Activated T-helper 1 cell treated with anti-CD3 and anti-CD28 coated beads, Interleukin-2, amount 50 U/mL, for 16 hours (primary cell): ENCODE results near the gene REC114.
"Not testable (repeated sequence)": the region's sequence is repeated elsewhere in the genome, so short reads cannot be mapped to it uniquely, and the experiment has no call there.

ENCODE experiments used
- DNase-seq, 2 donors: peaks; one replicate each; pipeline ENCODE4 v3.0.0-alpha.2; 2020; ENCODE audit warnings: low read depth in 1 of 2, low spot score in 1 of 2

The REC114 gene

DNA sequence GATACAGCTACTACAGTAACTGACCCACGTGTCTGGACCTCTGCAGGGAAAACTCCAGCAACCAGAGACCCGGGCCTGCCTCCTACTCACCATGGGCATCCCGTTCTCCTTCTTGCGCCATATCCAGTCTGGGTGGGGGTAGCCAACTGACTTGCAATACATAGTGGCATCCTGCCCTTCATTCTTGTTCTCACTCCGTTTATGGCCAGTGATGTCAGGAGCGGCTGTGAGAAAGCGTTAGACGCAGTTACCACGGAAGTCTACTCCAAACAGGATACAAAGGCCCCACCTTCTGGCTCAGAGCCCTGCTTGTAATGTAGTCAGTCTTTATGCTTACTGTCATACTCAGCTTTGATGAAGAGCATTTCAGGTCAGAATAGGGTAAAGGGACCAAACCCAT is 130.6 kb downstream of the REC114 start:
- DNase-seq = no peak

DNA sequence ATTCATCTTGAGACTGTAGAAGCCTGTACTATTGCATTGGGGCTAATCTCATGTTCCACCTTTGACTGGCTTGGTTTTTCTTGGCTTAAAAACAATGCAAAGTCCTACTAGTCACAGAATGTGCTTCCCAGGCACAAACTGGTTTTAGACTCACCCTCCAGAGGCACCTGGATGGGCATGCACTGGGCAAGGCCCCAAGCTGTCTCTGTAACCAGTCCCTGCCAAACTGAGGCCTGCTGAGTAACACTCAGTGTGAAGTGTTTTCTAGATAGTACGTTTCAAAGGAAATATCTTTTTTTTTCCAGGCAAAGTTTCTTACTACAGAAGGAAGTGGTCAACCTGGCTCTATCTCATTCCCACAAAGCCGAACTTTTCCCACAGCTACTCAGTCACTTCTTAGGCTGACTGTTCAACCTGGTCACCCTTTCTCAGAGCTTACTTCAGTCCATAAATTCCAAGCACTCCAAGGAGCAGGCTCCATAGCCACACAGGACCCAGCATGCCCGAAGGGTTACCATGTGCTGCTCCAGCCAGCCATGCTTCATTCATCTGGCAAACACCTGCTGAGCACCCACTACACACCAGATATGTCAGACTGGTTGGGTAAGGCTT is 132.8 kb downstream of the REC114 start:
- DNase-seq = no peak

DNA sequence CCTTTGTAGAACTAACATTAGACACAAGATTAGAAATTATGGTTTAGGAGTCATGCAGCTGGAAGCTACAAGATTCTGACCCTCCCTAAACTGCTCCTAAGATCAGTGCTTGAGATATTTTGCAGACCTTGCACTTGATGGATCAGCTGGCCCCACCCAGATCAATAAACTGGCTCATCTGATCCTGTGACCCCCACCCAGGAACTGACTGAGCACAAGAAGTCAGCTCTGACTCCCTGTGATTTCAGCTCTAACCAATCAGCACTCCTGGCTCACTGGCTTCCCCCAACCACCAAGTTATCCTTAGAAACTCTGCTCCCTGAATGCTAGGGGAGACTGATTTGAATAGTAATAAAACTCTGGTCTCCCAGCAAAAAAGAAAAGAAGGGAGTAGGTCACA is 134.6 kb downstream of the REC114 start:
- not testable (repeated sequence) for DNase-seq

DNA sequence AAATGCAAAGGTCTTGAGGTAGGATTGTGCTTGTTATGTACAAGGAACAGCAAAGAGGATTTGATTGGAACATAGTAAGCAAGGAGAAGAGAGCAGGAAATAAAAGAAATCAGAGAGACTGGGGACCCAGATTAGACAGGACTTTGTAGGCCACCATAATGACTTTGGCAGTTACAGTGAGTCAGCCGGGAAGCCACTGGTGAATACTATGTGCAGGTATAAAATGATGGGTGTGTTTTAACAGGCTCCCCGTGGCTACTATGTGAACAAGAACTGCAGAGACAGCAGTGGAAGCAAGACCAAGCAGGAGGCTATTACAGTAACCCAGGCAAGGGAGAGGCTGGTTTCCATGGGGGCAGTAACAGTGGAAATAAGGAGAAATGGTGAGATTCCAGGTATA is 135.1 kb downstream of the REC114 start:
- DNase-seq = no peak

DNA sequence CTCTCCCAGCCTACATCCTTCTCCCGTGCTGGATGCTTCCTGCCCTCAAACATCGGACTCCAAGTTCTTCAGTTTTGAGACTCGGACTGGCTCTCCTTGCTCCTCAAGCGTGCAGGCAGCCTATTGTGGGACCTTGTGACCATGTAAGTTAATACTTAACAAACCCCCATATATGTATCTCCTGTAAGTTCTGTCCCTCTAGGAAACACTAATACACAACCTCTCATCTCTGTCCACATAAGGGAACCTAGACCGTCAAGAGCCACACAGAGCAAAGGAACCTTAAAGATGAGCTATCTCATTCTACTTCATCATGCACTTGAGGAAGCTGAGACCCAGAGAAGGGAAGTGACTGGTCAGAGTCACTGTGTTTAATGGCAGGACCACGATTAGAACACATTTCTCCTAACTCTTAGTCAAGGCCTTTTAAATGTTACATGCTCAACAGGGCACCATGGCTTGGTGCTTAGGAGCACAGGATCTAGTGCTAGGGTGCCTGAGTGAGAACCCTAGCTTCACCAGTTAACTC is 140.0 kb downstream of the REC114 start:
- no peak for DNase-seq

GRCh38 chr15:73583544-73583943 is 140.6 kb downstream of the REC114 start:
- no peak for DNase-seq

GRCh38 chr15:73584699-73585420 is 141.9 kb downstream of the REC114 start:
- DNase-seq = no peak

- no peak for DNase-seq
Observed at GRCh38 chr15:73585871-73586654, 143.1 kb downstream of the REC114 start.

DNA sequence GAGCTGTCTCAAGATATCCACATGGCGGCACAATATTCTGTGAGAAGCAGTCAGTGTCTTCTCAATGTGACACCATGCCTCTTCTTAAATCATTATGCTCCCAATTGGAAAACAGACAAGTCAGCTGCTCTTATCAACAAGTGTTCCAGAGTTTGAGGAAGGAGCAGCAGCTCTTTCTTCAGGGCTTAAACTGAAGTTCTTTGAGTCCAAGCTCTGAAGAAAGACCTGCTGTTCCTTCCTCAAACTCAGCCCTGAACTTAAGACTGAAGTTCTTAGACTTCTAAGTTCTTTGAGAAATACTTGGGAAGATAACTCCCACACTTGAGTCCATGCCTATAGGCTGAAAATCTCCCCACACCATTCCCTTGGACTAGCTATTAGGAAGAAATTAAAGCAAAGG is 146.8 kb downstream of the REC114 start:
- DNase-seq = no peak

DNA sequence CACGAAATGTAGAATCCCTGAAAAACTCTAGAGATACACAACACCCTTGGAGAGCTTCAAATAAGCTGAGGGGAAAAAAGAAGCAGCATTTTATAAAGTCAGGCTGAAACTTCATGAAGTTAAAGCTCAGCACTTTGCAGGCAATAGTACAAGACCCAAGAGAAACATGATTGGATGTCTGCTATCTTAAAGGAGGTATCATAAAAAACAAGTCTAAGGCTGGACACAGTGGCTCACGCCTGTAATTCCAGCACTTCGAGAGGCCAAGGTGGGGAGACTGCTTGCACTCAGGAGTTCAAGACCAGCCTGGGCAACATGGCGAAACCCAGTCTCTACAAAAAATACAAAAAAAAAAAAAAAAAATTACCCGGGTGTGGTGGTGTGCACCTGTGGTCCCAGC is 147.3 kb downstream of the REC114 start:
- no peak for DNase-seq

GRCh38 chr15:73593304-73594074 is 150.5 kb downstream of the REC114 start:
- DNase-seq = no peak

- DNase-seq = no peak
Observed at GRCh38 chr15:73594109-73594508, 151.1 kb downstream of the REC114 start.

DNA sequence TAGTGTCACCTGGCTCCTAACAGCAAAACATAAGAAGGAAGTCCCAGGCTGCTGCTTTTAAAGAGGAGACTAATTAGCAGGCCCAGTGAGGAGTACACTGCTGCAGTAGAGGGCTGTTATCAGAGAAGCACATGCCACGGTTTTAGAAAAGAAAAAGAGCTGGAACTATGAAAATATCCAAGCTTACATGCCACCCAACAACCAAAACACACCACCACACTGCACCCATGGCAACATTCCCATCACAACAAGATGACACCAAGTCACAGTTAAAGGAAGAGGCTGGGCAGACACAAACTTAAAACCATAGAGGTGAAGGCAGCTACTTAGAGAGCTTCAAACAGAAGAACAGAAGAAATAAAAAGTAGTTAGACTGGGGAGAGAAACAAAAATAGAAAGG is 153.2 kb downstream of the REC114 start:
- DNase-seq = no peak

GRCh38 chr15:73597036-73597638 is 154.2 kb downstream of the REC114 start:
- no peak for DNase-seq

DNA sequence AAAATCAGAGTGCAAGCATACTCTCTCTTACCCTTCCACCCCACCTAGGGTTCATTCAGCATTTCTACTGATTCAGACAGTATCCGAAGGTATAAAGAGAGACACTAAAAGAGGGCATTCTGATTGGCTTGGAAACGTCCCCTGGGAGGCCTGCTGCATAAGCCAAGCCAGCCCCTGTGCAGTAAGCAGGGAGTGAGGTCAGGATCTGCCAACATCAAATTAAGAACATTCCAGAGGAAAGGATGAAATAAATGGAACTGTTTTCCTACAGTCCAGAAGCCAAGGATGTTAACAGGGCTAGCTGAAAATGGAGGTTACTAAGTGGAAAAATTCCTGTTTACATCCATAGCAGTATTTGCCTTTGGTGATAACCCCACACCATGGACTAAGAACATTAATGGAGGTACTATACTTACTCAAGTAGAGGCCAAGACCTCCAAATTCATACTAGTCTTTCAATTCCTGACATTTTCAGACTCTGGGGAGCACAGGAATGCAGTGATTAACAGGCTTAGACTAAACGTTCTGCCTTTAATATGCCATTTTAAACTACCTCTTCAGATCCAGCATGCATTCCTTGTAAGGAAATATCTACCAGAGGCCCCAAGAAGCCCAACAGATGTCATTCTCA is 155.7 kb downstream of the REC114 start:
- no peak for DNase-seq

DNA sequence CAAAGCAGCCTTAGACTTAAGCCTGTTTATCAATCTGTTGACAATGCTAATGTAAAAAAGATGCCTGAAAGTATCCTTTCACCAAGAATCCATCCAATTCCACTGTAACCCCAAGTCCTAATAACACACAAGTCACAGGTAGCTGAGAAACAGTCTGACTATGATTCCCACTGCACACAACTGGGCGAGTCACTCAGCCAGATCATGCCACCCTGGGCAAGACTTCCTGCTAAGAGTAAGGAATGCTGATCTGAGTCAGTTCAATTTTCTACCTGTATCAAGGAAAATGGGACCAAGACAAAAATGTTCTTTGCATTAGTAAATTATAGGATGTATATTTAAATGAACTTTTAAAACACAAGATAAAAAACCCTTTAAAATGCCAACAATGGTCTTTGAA is 157.0 kb downstream of the REC114 start:
- no peak for DNase-seq

GRCh38 chr15:73600413-73601335 is 157.7 kb downstream of the REC114 start:
- DNase-seq = no peak

GRCh38 chr15:73601451-73602445 is 158.8 kb downstream of the REC114 start:
- no peak for DNase-seq
